GM18867 (cell line): ENCODE results near the gene RAB15.

Experiments used
- ATAC-seq: cut with Tn5 transposase; IDR thresholded peaks from one replicate; pipeline ENCODE4 v1.9.1; 2021; ENCODE audit warnings: mild to moderate bottlenecking, moderate library complexity; ENCODE audit not compliant: unreplicated experiment

Gene RAB15

DNA sequence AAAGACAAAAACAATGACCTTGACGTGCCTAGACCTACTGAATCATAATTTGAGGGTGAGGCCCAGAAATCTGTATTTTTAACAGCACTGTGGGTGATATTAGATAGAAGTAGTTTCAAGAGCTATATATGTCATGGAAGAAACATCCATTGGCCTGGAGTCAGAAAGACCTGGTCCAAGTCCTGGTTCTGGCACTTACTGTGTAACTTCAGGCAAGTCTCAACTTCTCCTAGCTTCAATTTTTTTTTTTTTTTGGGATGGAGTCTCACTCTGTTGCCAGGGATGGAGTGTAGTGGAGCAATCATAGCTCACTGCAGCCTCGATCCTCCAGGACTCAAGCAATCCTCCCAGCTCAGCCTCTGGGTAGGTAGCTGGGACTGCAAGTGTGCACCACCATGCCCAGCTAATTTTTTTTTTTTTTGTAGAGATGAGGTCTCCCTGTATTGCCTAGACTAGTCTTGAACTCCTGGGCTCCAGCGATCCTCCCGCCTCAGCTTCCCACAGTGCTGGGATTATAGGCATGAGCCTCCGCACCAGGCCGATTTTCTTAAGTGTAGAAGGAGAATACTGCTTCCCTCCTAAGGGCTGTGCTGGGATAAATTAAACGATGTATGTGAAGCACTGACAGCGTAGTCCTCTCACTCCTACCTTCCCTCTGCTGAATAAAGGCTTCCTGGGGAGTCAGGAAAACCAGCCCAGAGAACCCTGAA lies 15.3 kb downstream of the RAB15 start:
- no peak for ATAC-seq

DNA sequence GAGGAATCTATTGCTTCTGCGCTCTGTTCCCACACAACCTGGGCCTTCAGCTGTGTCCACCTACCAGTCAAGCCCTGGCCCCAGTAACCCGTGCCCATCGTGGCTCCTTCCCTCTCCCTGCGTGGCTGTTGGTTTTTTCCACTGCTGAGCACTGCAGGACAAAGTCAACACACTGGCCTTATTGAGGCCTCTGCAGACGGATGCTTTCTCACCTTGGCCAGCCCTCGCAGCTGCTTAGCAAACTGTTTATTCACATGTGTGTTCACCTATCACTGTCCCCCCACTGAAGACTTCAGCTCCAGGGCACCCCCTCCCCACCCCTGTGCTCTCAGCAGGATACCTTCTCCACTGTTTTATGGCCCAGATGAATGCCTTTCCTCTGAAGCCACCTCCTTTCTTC lies 16.8 kb downstream of the RAB15 start:
- no peak for ATAC-seq

DNA sequence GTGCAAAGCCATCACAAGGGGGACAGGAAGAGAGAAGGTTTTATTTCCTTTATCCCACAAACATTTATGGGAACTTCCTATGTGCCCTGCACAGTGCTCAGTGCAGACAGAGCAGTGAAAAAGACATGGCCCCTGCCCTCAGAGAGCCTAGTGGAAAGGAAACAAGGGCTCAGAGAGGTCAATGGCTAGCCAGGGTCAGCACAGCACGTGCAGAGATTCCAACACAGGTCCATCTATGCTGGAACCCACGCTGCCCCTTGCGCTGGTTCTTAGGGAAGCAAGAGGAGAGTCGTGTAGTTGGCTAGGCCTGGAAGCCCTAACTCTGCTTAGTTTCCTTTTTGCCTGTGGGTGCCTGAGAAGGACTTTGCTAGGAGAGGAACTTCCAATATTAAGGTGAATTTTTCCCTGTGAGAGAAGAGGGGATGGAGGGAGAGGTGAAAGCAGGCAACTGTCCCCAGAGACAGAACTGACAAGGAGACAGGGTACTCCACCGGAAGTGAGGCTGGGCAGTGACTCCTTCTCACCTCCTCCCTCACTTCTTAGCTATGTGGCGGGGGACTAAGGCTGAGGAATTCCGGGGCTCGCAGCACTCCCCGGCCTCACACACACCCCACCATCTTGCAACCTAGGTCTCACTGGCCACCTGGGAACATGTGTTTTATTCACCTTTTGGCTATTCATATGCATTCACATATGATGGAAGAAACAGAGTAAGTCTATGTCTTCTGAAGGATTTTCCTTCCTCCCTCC lies 17.5 kb downstream of the RAB15 start:
- no peak for ATAC-seq

DNA sequence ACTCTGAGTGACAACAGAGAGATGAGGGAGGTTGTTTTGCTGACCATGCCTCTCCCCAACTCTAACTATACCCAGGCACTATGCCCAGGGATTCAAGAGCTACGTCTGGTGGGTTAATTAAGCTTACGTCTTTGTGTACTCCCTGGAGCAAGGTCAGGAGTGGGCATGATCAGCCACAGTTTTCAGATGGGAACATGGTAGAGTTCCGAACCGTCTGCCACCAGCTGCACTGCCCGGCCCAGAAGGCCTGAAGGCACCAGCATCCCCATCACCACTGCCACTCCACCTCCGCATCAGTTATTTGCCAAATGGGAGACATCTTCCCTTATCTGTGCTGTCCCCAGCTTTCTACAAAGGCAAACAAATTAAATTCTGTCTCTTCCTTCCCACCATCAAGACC lies 18.5 kb downstream of the RAB15 start:
- no peak for ATAC-seq

DNA sequence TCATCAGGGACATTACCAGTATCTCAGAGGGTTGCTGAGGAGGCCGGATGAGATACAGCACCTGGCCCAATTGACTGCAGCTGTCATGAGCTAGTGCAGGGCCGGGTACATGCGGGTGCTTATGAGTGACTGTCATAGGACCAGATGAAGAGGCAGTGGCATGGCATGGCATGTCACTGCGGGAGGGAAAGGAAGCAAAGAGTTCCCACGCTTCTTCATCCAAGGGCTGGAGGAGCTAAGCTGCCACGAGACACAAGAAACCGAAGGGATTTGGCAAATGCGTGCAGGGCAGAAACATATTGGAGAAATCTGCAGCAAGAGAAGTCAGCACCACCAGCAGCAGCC lies 18.9 kb downstream of the RAB15 start:
- peak; percentile 21 for ATAC-seq

DNA sequence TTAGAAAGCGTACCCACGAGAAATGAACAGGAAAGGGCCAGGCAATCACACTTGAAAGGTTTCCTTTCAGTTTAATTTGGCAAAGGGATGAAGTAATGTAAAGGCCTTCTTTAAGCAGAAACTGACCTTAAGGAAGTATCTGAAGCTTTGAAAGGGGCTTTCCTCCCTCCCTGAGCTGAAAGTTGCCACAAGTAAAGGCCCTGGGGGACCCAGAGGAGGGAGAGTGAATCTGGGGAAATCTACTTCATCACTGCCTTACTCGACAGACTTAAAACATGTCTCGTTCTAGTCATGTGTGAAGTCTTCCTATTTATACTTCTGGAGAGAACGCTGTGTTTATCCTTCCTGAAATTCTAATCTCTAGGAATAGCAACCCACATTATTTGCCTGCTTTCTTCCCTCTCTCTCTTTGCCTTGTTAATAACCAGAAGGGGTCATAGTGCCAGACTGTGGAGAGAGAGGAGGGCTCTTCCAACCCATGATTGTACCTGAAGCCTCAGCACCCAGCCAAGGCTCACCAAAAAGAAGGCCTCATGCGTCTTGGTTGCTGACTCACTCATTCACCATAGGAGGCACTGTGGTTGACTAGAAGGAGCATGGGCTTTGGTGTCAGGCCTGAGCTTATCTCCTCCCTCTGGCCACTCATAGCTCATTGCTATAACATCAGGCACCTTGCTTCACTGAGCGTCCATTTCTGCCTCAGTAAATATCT lies 19.4 kb downstream of the RAB15 start:
- ATAC-seq, result peak; percentile 59

DNA sequence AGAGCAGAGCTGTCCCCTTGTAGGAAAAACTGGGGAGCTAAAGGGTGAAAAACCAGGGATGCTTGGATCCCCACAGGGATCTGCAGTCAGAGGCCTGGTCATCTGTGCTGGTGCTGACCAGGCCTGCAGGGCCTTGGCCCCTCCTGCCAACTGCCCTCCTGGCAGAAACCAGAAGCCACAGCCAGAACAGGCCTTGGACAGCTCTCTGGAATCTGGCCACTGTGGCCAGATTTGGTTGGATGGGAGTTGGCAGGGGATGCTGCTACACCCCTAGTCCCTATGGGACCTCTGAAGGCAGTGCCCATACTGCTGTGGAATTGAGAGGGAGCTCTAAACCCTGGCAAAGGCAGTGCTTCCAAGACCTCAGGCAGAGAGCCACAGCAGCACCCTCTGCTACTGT lies 20.4 kb downstream of the RAB15 start:
- no peak for ATAC-seq

DNA sequence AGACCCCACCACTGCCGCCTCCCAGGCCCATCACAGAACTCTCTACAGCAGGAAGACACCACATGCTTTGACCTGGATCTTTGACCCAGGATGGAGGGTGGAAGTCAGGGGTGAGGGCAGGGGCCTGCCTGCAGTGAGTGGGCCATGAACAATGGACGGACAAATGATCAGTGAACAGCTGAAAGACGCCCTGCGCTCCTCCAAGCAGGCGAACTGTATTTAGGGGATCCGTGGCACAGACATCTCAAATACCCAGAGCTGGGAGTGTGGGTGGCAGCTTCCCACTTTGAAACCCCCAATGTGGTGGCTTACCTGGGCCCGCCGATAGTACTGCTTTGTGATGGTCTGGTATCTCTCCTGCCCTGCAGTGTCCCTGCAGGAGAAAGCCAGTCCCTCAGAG lies 20.8 kb downstream of the RAB15 start:
- ATAC-seq, result no peak

DNA sequence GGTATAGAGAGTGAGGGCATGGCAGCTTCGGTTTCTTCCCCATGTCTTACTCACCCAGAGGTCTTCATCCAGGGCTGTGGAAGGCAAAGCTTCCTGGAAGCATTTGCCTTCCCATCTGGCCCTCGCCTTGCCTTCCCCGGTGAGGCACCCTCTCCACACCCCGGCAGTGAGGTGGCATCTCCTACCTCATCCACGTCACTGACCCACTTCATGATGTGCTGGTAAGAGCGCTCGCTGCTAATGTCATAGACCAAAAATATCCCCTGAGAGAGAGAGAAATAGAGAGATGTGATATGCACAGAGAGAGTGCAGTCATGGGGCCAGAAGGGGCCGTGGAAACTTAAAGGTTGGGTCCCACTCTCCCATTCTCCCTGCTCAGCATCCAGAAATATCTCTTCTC lies 21.2 kb downstream of the RAB15 start:
- ATAC-seq, result no peak

DNA sequence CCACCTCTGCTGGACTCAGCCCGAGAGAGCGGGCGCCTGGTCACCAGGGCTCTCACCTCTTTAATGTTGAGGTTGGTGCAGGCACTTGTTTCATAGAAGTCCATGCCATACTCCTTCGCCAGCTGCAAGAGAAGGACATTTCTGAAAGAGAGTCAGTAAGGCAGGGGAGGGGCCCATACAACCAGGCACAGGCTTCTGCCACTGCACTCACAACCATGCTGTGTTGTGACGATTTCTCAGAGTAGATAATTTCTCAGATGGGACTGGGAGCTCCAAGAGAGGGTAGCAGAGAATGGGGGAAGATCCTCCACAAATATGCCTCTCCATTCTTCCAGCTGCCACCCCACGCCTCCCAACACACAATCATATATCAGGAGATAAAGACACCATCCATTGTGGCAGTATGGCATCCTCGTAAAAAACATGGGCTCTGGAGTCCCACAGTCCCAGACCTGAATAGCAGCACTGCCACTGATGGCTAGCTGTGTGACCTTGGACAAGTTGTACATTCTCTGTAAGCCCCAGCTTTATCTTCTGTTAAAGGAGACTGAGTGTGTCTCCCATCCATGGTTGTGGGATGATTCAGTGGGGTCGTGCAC lies 23.4 kb downstream of the RAB15 start:
- no peak for ATAC-seq

DNA sequence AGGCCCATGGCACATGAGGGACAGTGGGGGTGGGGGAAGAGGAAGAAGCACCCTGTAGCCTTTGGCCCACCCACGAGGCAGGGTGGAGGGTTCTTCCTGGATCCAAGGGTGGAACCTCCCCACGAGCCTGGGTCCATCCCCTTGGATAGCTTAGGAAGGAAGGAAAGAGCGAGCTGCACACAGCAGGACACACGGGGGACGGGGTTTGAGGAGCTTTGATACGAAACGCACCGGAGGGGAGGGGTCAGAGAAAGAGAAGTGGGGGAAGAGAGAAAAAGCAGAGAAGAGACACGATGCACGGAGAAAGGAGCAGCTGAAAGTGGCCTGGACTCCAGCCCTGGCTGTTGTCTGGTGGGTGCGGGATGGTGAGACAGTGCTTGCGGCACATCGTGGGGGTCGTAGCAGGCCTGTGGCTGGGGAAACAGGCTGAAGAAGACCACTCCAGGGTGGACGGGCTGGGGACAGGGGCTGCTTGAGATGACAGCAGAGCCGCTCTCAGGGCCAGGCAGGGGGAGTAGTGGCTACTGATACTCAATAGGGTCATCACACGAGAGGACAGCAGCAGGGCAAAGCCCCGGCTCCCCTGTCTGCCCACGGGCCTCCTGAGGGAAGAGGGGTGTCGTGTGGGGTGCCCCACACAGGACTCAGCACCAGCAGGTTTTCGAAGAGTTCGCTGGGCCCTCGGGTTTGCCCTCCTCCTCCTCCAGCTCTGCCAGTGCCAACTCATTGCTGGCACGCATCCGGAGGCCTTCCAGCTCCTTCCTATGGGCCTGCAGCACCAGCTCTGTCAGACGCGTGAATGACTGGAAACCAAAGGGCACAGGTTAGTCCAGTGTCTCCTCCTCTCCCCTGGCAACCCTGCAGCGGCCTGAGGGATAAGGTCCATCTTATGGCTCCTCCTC lies 24.2 kb downstream of the RAB15 start:
- no peak for ATAC-seq

DNA sequence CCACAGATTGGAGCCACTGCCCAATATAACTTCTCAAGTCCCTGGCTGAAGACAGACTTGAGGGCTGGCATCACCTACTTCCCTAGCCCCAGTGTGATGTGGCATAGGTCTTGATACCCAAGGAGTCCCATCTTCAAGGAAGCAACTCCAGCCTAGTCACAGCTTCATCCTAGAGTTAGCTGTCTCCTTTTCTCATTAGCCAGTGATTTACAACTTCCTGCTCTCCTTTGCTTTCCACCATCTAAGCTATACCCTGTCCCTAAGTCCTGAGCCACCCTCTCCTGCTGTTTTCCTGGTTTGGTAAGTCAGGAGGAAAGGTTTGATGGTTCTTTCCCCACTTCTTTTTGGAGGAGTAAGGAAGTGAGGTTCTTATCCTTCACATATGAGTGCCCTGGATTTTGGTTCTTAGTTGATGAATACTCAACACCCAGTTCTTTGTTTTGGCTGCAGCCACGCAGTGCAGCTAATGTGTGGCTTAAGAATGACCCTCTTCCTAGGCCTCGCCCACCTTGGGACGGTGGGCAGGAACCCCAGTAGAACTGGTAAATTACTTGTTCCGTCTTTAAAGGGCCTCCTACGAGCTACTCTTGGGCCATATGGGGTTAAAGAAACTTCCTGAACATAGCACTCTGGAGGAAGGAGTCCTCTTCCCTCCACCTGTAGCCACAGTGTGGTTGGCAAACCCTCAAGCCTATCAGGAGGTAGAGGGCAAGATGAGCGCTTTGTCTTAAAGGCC lies 25.7 kb downstream of the RAB15 start:
- no peak for ATAC-seq

DNA sequence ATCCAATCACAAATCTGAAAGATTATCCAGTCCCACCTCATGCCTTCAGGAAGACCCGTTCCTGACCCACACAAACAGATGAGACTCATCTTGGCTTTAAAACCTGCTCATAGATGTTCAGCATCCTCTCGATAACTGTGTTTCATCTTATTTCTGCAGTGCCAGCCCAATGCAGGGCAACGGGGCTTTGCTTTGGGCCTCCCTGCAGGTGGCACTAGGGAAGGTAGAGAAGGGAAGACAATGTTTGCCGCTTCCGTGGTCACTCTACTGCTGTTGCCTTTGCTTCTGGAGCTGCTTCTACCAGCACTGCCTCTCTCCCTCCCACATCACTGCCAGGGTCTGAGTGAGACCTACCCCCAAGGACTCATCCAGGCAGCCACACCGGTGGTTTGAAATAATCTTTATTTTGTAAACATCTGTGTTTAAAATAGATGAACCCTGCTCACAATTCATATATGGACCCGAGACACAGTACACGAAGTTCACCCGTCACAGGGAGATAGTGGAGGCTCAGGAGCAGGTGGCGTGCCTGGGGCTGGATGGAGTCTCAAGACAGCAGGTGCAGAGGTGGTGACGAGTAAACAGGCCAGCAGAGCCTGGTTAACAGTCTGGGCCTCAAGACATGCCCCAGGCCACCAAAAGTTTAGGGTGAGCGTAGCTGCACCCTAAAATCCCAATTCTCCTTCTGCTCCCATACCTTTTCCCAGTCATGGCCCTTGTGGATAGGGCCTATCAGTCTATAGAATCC lies 26.5 kb downstream of the RAB15 start:
- ATAC-seq, result no peak

DNA sequence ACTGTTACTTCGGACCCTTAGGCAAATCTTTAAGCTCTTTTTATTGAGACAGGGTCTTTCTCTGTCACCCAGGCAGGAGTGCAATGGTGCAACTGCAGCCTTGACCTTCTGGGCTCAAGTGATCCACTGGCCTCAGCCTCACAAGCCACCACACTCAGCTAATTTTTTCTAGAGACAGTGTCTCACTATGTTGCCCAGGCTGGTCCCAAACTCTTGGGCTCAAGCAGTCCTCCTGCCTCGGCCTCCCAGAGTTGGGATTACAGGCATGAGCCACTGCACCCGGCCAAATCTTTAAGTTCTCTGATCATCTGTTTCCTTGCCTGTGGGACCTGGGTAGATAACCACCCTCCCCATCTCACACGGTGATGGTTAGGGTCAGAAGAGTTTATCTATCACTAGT lies 27.3 kb downstream of the RAB15 start:
- no peak for ATAC-seq

DNA sequence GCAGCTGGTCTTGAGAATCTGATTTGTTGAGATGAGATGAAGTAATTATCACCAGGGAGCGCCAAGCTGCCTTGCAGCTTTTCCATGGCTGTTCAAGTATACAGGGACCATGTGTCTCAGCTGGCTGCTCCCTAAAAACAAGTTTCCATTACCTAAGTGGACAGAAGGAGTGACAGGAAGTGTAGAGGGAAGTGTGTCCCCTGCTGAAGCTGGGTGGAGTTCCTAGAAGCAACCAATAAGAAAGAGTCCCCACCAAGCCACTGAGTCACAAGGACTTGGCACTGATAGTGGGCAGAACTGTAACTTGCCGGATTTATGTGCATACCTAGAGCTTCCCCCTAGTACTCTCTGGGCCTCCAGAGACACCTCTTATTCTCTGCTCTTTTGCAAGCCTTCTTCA lies 28.1 kb downstream of the RAB15 start:
- ATAC-seq, result no peak

DNA sequence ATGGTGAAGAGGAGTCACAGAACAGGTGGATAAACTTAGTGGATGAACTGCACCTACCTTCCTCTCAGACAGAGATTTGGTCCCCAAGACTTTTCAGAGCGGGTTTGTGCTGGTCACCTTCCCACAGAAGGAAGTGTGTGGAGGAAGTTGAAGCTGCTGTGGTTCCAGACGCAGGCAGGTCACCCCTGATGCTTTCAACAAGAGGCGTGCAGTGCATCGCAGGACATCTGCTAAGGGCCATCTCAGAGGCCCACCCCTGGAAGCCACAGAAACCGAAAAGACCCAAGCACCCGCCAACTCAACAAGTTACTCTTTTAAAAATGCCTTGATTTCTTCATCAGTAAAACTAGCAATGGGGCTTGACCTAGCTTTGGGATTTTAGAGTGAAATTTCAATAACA lies 28.6 kb downstream of the RAB15 start:
- ATAC-seq, result no peak

DNA sequence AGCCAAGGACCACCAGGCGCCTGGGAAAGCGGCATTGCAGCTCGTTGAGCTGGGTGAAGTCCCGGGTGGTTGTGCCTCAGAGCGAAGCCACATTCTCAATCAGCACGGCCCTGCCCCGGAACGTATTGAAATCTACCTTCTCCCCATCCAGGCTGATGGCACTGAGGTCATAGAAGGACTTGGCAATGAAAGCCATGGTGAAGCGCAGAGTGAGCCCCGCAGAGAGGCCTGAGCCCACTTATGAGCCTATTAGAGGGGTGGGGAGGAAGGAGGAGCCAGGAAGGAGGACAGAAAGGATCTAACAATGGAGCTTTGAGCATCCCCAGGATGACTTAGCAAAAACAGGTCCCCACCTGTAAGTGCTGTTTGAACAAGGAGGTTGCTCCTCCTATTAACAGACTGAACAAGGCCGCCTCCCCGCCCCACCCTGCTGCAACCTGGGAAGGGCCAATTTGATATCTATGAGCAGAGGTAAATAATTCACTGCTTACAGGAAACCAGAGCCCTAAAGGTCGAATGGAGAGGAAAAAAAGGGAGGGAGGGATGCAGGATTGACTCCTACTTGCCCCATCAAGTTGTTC lies 29.5 kb downstream of the RAB15 start, which contains the start of gene GPX2:
Gene GPX2, minus strand, starts transcription at position 215 of the 581 bp plus-strand sequence. Its CDS starts 19 bp downstream, at position 196.
- ATAC-seq, result no peak

DNA sequence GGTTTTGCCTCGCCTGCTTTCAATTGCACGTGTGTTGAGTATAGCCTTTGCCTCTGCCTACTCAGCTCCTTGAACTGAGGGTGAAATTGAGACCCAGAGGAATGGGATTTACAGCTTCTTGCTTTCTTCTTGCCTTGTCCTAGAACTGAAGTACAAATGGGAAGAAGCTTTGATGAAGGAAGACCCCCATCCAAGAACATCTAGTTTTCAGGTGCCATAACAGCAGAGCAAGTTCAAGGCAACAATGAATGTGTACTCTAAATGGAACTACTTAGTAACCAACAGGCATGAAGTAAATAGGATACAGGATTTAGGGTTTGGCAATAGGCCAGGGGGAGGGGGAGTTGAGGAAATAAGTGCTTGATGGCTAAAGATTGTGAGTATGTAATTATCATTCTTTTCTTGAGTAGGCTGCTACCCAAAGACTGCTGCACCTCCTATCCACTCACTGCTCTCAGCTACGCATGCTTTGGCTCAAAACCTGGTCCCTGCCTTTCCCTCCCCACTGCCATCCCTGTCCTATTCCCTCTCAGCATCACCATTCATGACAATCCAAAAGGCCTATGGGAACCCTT lies 31.7 kb downstream of the RAB15 start:
- ATAC-seq, result no peak

DNA sequence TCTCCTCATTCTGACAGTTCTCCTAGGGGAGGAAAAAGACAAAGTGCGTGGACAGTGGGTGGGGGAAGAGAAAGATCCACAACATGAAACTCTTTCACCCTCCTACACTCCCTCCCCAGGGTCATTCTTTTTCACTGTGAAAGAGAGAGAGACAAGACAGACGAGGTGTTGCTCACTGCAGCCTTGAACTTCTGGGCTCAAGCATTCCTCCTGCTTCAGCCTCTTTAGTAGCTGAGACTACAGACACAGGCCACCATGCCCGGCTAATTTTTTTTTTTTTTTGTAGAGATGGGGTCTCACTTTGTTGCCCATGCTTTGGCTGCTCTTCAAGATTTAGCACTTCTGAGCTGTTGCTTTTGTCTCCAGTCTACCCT lies 32.3 kb downstream of the RAB15 start:
- no peak for ATAC-seq
